ENCODE results near the gene GGA2.

Gene GGA2

DNA sequence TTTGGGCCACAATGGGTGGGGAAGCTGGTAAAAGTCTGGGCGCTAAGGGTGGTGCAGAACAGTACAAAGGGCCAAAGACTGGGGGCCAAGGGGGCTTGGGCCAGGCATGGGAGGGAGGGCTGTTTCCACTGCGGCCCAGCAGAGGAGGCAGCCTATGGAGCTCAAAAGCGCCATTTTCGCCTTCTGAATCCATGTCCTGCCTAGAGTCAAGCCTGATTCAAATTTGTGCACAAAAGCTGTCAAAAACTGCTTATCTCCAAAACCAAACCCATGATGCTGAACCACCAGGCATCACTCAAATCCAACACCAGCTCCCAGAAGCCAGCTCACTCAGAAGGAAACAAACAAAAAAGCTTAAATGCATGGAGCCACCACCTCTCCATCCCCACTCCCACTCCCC lies 73.3 kb downstream of the GGA2 start:
- ChIA-PET CTCF (interaction anchor here (0.5 to 6.3 kb wide), 11 partner anchors 9 to 539 kb away, joined by 3 to 174 read pairs (median 10); partner anchors contain the start of gene SCNN1G), POLR2A (no interaction called here)
- no peak overlapping the region for H3K4me3 ChIP-seq (ENCODE audit: low read depth, low read length)
- no peak for TF ChIP-seq ZSCAN16 (tag by site-specific recombination; IDR thresholded peaks at IDR 0.05)
- TF ChIP-seq HOXA7 (CRISPR knock-in tag; IDR thresholded peaks at IDR 0.05; ENCODE audit: borderline replicate concordance), result no peak
- TF ChIP-seq, protein P1, sequence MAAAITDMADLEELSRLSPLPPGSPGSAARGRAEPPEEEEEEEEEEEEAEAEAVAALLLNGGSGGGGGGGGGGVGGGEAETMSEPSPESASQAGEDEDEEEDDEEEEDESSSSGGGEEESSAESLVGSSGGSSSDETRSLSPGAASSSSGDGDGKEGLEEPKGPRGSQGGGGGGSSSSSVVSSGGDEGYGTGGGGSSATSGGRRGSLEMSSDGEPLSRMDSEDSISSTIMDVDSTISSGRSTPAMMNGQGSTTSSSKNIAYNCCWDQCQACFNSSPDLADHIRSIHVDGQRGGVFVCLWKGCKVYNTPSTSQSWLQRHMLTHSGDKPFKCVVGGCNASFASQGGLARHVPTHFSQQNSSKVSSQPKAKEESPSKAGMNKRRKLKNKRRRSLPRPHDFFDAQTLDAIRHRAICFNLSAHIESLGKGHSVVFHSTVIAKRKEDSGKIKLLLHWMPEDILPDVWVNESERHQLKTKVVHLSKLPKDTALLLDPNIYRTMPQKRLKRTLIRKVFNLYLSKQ (tag by site-specific recombination; IDR thresholded peaks at IDR 0.05; ENCODE audit: borderline replicate concordance), result no peak
- no peak for TF ChIP-seq SALL2 (tag by site-specific recombination; IDR thresholded peaks at IDR 0.05; ENCODE audit: borderline replicate concordance)
- no peak for TF ChIP-seq ZNF324 (tag by site-specific recombination; IDR thresholded peaks at IDR 0.05)
- TF ChIP-seq ZBTB7A (tag by site-specific recombination; IDR thresholded peaks at IDR 0.05; ENCODE audit: low read depth), result no peak
- TF ChIP-seq ZNF514 (tag by site-specific recombination; IDR thresholded peaks at IDR 0.05), result no peak
- TF ChIP-seq, protein P2, sequence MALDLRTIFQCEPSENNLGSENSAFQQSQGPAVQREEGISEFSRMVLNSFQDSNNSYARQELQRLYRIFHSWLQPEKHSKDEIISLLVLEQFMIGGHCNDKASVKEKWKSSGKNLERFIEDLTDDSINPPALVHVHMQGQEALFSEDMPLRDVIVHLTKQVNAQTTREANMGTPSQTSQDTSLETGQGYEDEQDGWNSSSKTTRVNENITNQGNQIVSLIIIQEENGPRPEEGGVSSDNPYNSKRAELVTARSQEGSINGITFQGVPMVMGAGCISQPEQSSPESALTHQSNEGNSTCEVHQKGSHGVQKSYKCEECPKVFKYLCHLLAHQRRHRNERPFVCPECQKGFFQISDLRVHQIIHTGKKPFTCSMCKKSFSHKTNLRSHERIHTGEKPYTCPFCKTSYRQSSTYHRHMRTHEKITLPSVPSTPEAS (tag by site-specific recombination; IDR thresholded peaks at IDR 0.05), result no peak
- no peak for TF ChIP-seq MZF1 (tag by site-specific recombination; IDR thresholded peaks at IDR 0.05; ENCODE audit: borderline replicate concordance)
- TF ChIP-seq ZNF660 (tag by site-specific recombination; IDR thresholded peaks at IDR 0.05), result no peak
- TF ChIP-seq ZNF341 (tag by site-specific recombination; IDR thresholded peaks at IDR 0.05; ENCODE audit: low read depth), result no peak
- no peak for TF ChIP-seq ZNF174 (tag by site-specific recombination; IDR thresholded peaks at IDR 0.05)
- no peak for TF ChIP-seq ZNF311 (tag by site-specific recombination; IDR thresholded peaks at IDR 0.05; ENCODE audit: borderline replicate concordance)
- TF ChIP-seq, protein P3, sequence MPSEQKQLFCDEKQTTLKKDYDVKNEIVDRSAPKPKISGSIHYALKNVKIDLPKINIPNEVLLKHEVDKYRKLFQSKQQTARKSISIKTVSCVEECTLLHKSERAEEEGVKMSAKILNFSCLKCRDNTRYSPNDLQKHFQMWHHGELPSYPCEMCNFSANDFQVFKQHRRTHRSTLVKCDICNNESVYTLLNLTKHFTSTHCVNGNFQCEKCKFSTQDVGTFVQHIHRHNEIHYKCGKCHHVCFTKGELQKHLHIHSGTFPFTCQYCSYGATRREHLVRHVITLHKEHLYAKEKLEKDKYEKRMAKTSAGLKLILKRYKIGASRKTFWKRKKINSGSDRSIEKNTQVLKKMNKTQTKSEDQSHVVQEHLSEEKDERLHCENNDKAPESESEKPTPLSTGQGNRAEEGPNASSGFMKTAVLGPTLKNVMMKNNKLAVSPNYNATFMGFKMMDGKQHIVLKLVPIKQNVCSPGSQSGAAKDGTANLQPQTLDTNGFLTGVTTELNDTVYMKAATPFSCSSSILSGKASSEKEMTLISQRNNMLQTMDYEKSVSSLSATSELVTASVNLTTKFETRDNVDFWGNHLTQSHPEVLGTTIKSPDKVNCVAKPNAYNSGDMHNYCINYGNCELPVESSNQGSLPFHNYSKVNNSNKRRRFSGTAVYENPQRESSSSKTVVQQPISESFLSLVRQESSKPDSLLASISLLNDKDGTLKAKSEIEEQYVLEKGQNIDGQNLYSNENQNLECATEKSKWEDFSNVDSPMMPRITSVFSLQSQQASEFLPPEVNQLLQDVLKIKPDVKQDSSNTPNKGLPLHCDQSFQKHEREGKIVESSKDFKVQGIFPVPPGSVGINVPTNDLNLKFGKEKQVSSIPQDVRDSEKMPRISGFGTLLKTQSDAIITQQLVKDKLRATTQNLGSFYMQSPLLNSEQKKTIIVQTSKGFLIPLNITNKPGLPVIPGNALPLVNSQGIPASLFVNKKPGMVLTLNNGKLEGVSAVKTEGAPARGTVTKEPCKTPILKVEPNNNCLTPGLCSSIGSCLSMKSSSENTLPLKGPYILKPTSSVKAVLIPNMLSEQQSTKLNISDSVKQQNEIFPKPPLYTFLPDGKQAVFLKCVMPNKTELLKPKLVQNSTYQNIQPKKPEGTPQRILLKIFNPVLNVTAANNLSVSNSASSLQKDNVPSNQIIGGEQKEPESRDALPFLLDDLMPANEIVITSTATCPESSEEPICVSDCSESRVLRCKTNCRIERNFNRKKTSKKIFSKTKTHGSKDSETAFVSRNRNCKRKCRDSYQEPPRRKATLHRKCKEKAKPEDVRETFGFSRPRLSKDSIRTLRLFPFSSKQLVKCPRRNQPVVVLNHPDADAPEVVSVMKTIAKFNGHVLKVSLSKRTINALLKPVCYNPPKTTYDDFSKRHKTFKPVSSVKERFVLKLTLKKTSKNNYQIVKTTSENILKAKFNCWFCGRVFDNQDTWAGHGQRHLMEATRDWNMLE (tag by site-specific recombination; conservative IDR thresholded peaks at IDR 0.05; ENCODE audit: low read depth), result no peak
- no peak for TF ChIP-seq ZBTB21 (tag by site-specific recombination; IDR thresholded peaks at IDR 0.05)
- TF ChIP-seq SCRT2 (tag by site-specific recombination; IDR thresholded peaks at IDR 0.05), result no peak
- no peaks in the 10 kb centered on the region for H3K9me3 ChIP-seq (ENCODE audit: control insufficient read depth, insufficient read depth, low read depth, low read length)
- no peaks in the 10 kb centered on the region for H3K4me1 ChIP-seq (ENCODE audit: control insufficient read depth, insufficient read depth, low read length)
- peaks cover 22 to 59% of the 10 kb centered on the region in 2 experiments for H3K36me3 ChIP-seq (ENCODE audit: control insufficient read depth in 2 of 2, insufficient read depth in 1 of 2, low read length in 2 of 2)
- no peak overlapping the region for H3K27ac ChIP-seq (ENCODE audit: extremely low read depth, low read depth, low read length)

DNA sequence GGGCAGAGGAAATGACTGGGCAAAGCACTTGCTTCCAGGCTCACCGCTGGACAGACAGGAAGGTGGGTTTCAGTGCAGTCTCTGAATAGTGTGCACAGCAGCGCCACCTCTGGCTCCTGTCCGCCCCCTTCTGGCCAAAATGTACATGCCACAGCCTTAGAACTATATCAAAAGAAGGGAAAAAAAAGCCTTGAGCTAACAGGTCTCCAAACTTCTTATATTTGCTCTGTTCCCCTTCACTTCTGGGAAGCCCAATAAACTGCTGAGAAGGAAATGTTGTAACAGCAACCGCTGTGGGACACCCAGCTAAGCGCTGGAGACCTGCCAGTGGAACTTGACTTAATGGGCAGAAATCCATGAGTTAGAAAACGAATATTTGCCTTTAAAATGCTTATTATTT lies 74.8 kb downstream of the GGA2 start:
- ChIA-PET POLR2A (interaction anchor here (0.6 to 1.1 kb wide), 3 partner anchors 13 to 22 kb away, joined by 3 to 7 read pairs (median 3); no protein-coding TSS in a partner anchor), CTCF (interaction anchor here (0.6 to 6.3 kb wide), 55 partner anchors 10 to 1376 kb away, joined by 3 to 174 read pairs (median 4); partner anchors contain the start of genes COG7 and SCNN1G)
- no peak overlapping the region for H3K4me3 ChIP-seq (ENCODE audit: low read depth, low read length)
- H3K4me1 ChIP-seq (ENCODE audit: control insufficient read depth, insufficient read depth, low read length), result no peaks in the 10 kb centered on the region
- H3K27ac ChIP-seq (ENCODE audit: extremely low read depth, low read depth, low read length), result no peak overlapping the region
- H3K9me3 ChIP-seq (ENCODE audit: control insufficient read depth, insufficient read depth, low read depth, low read length), result no peaks in the 10 kb centered on the region
- H3K36me3 ChIP-seq (ENCODE audit: control insufficient read depth in 2 of 2, insufficient read depth in 1 of 2, low read length in 2 of 2), result peaks cover 21 to 53% of the 10 kb centered on the region in 2 experiments
- no peak for TF ChIP-seq ZNF529 (tag by site-specific recombination; IDR thresholded peaks at IDR 0.05; ENCODE audit: insufficient replicate concordance)
- TF ChIP-seq SETDB1 (IDR thresholded peaks at IDR 0.05; ENCODE audit: insufficient read length, low read length), result no peak
- no peak for TF ChIP-seq KLF1 (tag by site-specific recombination; IDR thresholded peaks at IDR 0.05)
- peak; percentile 58 for TF ChIP-seq ZNF654 (tag by site-specific recombination; IDR thresholded peaks at IDR 0.05; ENCODE audit: low read depth)
- 0 out of 2 replicates have a peak, but pooled peaks have one; percentile 28 for TF ChIP-seq ZIC2 (tag by site-specific recombination; IDR thresholded peaks at IDR 0.05)
- TF ChIP-seq, protein P4, sequence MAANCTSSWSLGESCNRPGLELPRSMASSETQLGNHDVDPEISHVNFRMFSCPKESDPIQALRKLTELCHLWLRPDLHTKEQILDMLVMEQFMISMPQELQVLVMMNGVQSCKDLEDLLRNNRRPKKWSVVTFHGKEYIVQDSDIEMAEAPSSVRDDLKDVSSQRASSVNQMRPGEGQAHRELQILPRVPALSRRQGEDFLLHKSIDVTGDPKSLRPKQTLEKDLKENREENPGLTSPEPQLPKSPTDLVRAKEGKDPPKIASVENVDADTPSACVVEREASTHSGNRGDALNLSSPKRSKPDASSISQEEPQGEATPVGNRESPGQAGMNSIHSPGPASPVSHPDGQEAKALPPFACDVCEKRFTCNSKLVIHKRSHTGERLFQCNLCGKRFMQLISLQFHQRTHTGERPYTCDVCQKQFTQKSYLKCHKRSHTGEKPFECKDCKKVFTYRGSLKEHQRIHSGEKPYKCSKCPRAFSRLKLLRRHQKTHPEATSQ (tag by site-specific recombination; IDR thresholded peaks at IDR 0.05), result no peak
- TF ChIP-seq ZNF768 (tag by site-specific recombination; IDR thresholded peaks at IDR 0.05), result peak; percentile 86; the same call in 1 of the 2 replicates
- TF ChIP-seq, protein P5, sequence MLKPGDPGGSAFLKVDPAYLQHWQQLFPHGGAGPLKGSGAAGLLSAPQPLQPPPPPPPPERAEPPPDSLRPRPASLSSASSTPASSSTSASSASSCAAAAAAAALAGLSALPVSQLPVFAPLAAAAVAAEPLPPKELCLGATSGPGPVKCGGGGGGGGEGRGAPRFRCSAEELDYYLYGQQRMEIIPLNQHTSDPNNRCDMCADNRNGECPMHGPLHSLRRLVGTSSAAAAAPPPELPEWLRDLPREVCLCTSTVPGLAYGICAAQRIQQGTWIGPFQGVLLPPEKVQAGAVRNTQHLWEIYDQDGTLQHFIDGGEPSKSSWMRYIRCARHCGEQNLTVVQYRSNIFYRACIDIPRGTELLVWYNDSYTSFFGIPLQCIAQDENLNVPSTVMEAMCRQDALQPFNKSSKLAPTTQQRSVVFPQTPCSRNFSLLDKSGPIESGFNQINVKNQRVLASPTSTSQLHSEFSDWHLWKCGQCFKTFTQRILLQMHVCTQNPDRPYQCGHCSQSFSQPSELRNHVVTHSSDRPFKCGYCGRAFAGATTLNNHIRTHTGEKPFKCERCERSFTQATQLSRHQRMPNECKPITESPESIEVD (tag by site-specific recombination; IDR thresholded peaks at IDR 0.05), result no peak
- no peak for TF ChIP-seq KLF8 (tag by site-specific recombination; IDR thresholded peaks at IDR 0.05)

Measured in HEK293 (cell line).